NOMO-1 treated with DMSO at 0.1 percent for 48 hours (cell line): ENCODE measurements around the gene ENTREP3.
"Not testable (repeated sequence)": the region's sequence is repeated elsewhere in the genome, so short reads cannot be mapped to it uniquely, and the experiment has no call there.

Experiments
- DNase-seq: peaks from one replicate; lab custom pipeline; 2025; ENCODE audit not compliant: unreplicated experiment; lab: John Stamatoyannopoulos, UW

ENTREP3 gene

DNA sequence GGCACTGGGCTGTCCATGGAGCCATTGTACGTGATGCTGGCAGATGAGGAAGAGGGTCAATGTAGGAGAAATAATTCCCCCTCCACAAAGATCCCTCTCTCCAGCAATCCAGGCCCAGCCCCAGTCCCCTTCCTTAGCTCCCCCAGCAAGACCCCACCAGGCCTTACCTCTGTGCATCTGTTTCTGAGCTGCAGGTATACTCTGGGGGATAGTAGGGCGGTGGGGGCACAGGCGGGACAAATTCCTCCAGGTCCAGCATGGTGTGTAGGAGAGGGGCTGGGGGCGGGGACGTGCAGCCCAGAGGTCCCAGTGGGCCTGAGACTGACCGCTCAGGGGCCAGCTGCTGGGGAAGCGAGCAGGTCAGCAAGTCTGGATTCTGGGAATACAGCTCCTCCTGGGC lies 3.7 kb downstream of the ENTREP3 start:
- no peak for DNase-seq

DNA sequence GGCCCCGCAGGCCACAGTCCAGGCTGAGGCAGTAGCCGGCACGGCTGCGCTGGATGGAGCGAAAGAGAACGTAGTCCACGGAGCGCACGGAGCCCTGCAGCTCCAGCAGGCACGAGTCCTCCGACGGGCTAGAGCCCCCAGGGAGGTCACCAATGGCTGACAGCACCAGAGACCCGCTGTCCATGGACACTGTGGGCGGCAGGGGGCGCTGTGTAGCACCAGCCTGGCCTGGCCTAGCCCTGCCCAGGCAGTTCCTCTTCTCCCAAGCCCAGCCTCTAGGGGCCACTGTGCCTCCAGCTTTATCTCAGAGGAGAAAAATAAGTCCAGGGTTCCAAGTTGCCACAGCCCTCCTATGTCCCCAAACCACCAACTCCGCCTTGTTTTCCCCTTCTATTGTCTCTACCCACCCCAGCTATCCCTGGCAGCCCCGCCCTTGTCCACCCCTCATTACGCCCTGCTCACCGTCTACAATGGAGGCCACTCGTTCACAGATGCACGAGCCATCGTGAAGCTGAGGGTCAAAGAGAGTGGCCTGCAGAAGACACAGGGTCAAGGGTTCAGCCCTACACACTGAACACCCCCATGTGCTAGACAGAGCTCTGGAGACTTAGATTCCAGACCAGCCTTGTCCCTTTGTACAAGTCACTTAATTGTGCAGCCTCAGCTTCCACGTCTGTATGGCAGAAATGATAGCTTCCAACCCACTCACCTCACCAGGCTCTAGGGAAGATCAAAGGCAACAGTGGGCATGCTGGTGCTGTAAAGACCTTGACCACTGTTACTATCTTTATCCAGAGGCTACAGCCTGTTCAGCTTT lies 4.4 kb downstream of the ENTREP3 start:
- DNase-seq = peak; percentile 91

GRCh38 chr1:155250246-155250632 lies 5.0 kb downstream of the ENTREP3 start:
- no peak for DNase-seq

GRCh38 chr1:155247667-155248553 lies 7.4 kb downstream of the ENTREP3 start:
- DNase-seq = no peak

GRCh38 chr1:155246796-155247195 lies 8.5 kb downstream of the ENTREP3 start:
- DNase-seq = not testable (repeated sequence)

- DNase-seq = no peak
Observed at GRCh38 chr1:155245163-155245524, 10.1 kb downstream of the ENTREP3 start.

DNA sequence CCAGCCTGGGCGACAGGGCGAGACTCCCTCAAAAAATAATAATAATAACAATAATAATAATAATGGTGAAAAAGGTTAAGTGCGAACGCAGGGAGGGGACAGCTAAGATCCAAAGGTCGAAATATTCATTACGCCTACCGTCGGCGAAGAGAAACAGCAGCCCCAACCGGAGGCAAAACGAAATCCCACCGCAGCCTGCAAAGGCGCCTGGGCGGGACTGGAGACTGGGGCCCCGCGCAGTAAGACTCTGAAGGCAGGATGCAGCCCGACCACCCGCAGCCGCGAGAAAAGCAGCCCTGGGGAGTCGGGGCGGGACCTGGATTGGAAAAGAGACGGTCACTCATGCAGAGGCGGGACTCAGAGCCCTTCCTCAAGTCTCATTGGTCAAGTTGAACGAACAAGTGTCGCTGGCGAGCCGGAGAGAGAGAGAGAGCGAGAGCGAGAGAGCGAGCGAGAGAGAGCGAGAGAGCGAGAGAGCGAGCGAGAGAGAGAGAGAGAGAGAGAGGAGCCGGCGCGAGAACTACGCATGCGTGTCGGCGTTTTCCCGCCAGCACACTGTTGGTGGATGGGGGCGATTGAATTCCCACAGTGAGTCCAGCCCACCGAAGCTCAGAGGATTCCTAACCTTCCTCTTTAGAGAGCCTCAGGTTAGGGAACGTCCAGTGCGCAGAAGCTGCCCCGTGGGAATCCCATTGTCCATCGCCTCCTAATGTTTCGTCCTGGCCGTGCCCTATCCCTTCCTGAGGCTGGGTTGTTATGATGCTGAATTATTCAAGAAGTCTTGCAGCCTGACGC lies 10.7 kb downstream of the ENTREP3 start:
- peak; percentile 99 for DNase-seq

GRCh38 chr1:155242805-155243358 lies 12.4 kb downstream of the ENTREP3 start:
- no peak for DNase-seq

- peak; percentile 77 for DNase-seq
Observed at GRCh38 chr1:155241841-155242264, 13.4 kb downstream of the ENTREP3 start.

DNA sequence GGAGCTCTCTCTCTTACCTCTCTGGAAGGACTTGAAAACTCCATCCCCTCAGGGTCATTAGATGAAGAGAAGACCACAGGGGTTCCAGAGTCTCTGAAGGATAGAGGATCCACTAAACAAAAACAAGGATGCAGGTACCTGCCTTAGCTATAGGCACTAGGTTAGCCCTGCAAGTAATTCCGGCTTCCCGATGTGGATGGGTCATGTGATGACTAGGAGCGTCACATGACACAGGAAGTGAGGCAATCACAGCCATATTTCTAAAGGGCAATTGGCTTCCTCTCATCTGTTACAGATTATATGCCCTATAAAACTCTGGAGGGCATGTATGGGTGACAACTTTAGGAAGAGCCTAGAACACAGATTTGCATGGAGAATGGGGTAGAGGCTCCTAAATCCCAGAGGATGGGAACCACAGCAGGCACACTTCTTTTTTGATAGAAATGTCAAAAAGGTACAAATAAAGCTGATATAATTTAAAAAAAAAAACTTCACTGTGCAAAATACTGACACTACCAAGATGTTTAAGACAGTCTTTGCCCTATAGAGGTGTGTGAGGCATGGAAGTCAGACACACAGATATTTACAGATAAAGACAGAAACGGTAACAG lies 14.1 kb downstream of the ENTREP3 start:
- DNase-seq = peak; percentile 84

DNA sequence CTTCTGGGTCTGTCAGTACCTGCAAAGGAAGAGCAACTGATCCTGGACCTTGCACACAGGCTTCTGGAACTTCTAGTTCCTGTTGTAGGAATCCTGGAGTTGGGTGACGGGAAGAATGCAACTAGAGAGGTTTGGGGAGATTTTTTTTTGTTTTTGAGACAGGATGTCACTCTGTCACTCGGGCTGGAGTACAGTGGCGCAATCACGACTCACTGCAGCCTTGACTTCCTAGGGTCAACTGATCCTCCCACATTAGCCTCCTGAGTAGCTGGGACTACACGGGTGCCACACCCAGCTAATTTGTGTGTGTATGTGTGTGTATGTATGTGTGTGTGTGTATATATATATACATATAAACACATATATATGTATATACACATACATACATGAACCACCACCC lies 18.8 kb downstream of the ENTREP3 start:
- DNase-seq = no peak

- not testable (repeated sequence) for DNase-seq
Observed at GRCh38 chr1:155235375-155235774, 19.9 kb downstream of the ENTREP3 start.

GRCh38 chr1:155233502-155233901 lies 21.8 kb downstream of the ENTREP3 start:
- not testable (repeated sequence) for DNase-seq

- not testable (repeated sequence) for DNase-seq
Observed at GRCh38 chr1:155232001-155232978, 23.0 kb downstream of the ENTREP3 start.

DNA sequence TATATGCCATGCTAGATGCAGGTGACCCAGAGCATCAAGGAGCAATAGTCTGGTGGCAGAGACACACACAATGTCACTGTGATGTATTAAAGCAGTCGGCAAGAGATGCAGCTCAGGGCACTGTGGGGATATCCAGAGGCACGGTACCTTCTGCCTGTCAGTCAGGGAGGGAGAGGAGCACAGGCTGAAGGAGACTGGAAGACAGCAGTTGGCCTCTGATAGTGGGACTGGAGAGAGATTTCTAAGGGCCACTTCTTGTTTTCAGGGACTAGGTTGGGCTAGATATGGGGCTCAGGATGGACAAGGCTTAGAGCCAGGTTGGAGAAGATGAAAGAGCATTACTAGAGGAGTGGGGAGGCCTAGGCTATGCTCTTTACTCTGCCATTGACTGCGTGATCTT lies 24.0 kb downstream of the ENTREP3 start:
- not testable (repeated sequence) for DNase-seq

- DNase-seq = no peak
Observed at GRCh38 chr1:155228096-155228427, 27.2 kb downstream of the ENTREP3 start.

DNA sequence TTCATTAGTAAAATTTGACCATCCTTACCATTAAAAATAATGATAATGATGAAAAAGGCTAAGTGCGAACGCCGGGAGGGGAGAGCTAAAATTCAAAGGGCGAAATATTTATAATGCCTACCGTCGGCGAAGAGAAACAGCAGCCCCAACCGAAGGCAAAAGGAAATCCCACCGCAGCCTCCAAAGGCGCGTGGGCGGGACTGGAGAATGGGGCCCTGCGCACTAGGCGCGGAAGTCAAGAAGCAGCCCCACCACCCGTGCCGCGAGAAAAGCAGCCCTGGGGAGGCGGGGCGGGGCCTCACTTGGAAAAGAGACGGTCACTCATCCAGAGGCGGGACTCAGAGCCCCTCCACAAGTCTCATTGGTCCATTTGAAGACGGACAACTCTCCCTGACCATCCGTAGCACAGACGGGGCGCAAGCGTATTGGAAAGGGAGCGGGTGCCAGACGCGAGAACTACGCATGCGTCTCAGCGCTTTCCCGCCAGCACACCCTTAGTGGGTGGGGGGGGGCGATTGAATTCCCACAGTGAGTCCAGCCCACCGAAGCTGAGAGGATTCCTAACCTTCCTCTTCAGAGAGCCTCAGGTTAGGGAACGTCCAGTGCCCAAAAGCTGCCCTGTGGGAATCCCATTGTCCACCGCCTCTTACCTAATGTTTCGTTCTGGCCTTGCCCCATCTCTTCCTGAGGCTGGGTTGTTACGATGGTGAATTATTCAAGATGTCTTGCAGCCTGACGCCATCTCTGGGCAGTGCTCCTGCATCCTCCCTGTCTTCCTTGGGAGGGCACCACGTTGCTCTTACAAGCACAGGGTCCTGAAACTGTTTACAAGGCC lies 27.8 kb downstream of the ENTREP3 start:
- DNase-seq = peak; percentile 99

DNA sequence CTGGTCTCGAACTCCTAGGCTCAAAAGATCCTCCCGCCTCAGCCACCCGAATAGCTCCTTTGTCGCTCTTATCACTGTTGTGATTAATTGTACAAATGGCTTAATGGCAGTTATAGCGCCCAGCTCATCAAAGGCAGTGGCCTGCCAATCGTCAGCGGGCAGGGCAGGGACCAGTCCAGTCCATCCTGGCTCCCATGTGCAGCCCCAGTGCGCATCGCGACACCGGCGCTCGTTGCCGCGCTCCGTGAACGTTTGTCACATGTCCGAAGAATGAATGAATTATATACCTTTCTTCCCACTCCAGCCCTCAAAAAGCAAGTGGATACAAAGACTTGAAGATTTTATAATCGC lies 28.4 kb downstream of the ENTREP3 start:
- peak; percentile 64 for DNase-seq
